Measurements from ENCODE around the gene PLIN5. TPM values are rescaled to one million over a fixed set of nuclear protein-coding genes. Genes with fewer than 3 reads are reported as not detected.

The PLIN5 gene
- total RNA-seq, 1 experiment from 2014 or later: 3.9 TPM

GRCh38 chr19:4583961-4584669 lies 49.1 kb upstream of the PLIN5 start:
- Histone ChIP-seq H4K8ac (replicated peaks; ENCODE audit: insufficient read length, low read depth, low read length) (no peak overlapping the region), H3K27me3 (ENCODE audit: insufficient read depth, low read length) (no peaks in the 10 kb centered on the region; the same call in 1 of the 2 replicates), H4K91ac (ENCODE audit: insufficient read length, low read depth, low read length) (no peak overlapping the region), H3K56ac (ENCODE audit: insufficient read length, low read depth, low read length) (no peak overlapping the region), H2BK5ac (ENCODE audit: insufficient read length, low read length) (no peak overlapping the region), H4K5ac (ENCODE audit: insufficient read length, low read depth, low read length) (no peak overlapping the region), H2BK20ac (ENCODE audit: low read depth, low read length, poor library complexity, severe bottlenecking) (no peak overlapping the region), H3K4me1 (ENCODE audit: insufficient read depth, low read length) (no peaks in the 10 kb centered on the region), H3K9ac (ENCODE audit: extremely low read depth, insufficient read length, low read length) (no peak overlapping the region), H2BK12ac (ENCODE audit: insufficient read length, low read depth, low read length) (no peak overlapping the region), H3K4me2 (ENCODE audit: insufficient read depth, insufficient read length, low read length) (peak overlapping the region; percentile 61), H3K27ac (ENCODE audit: insufficient read length, low read depth, low read length) (no peak overlapping the region), H4K20me1 (ENCODE audit: control insufficient read depth, insufficient read depth, insufficient read length) (no peaks in the 10 kb centered on the region), H3K18ac (ENCODE audit: insufficient read length, low read depth, low read length) (no peak overlapping the region), H3K9me3 (ENCODE audit: control insufficient read depth, low read depth, low read length) (no peaks in the 10 kb centered on the region), H3K14ac (ENCODE audit: insufficient read depth, low read length) (peak overlapping the region; percentile 67), H3K4ac (ENCODE audit: low read depth, low read length) (no peak overlapping the region), H2BK15ac (ENCODE audit: low read depth, low read length) (no peak overlapping the region), H3K79me2 (ENCODE audit: insufficient read depth, low read length) (no peaks in the 10 kb centered on the region), H3K23me2 (ENCODE audit: insufficient read length, low read depth, low read length, poor library complexity, severe bottlenecking) (peaks cover 3% of the 10 kb centered on the region), H2AFZ (ENCODE audit: low read length) (no peak overlapping the region), H2AK5ac (ENCODE audit: insufficient read length, low read length) (no peak overlapping the region), H3K79me1 (ENCODE audit: insufficient read depth, low read depth, low read length, poor library complexity, severe bottlenecking) (peaks cover 4% of the 10 kb centered on the region), H3T11ph (ENCODE audit: low read length) (no peak overlapping the region), H2BK120ac (ENCODE audit: low read depth, low read length, poor library complexity, severe bottlenecking) (no peak overlapping the region), H3K23ac (ENCODE audit: insufficient read length, low read depth, low read length) (no peak overlapping the region)
- H3K4me1 Mint-ChIP-seq: peaks cover 8 to 40% of the 10 kb centered on the region in 2 experiments
- no peak overlapping the region for H3K27ac Mint-ChIP-seq
- no peak for TF ChIP-seq CTCF (conservative IDR thresholded peaks at IDR 0.05)
- peak overlapping the region; percentile 60 to 82 for H3K4me3 Mint-ChIP-seq
- no CpG with 5 or more reads among the region's 49 CpGs for WGBS (ENCODE audit: extremely low coverage, insufficient read length, low lambda C conversion rate)
- H3K9me3 Mint-ChIP-seq: peaks cover 0 to 2% of the 10 kb centered on the region in 2 experiments; a peak in 1 of 5 replicates
- H3K36me3 Mint-ChIP-seq (ENCODE audit: insufficient read depth in 1 of 3, low read depth in 3 of 3): no peaks in the 10 kb centered on the region
- peaks cover 67% of the 10 kb centered on the region for H3K27me3 Mint-ChIP-seq (ENCODE audit: low read depth)
- peak; percentile 67 for DNase-seq
